GM12878 (cell line): ENCODE data around the gene CDH2. TPM values are rescaled to one million over a fixed set of nuclear protein-coding genes. Genes with fewer than 3 reads are reported as not detected.

Experiments used
- ATAC-seq: fragments of 200-7000 bp; cut with Tn5 transposase; 3 replicates; pipeline ENCODE4 v1.9.1; 2020; ENCODE audit warnings: mild to moderate bottlenecking, moderate library complexity
- BruUV-seq: library from RNA; stranded (reverse); fragments of 400-500 nt; replicated peaks from 2 replicates; lab custom pipeline; 2021; lab: Mats Ljungman, UMichigan
- CTCF ChIA-PET: fragments of 300-600 bp; sonication (Branson Sonifier 250); formaldehyde crosslinking; extraction: SDS; loops from one replicate; lab custom pipeline; 2021; ENCODE audit warnings: inconsistent platforms; lab: Yijun Ruan, JAX
- POLR2A ChIA-PET: fragments of 350-600 bp; formaldehyde crosslinking; extraction: SDS; loops from one replicate; lab custom pipeline; 2021; ENCODE audit warnings: inconsistent platforms; lab: Charles Lee
- RAD21 ChIA-PET: fragments of 300-600 bp; sonication (Branson Sonifier 250); formaldehyde crosslinking; loops from one replicate; lab custom pipeline; 2023; ENCODE audit warnings: antibody characterized with exemption; ENCODE audit not compliant: unreplicated experiment; lab: Charles Lee
- SMC1A ChIA-PET: fragments of 300-600 bp; sonication (Branson Sonifier 250); formaldehyde crosslinking; loops from one replicate; lab custom pipeline; 2023; ENCODE audit not compliant: unreplicated experiment, uncharacterized antibody; lab: Charles Lee
- DNase-seq: peaks from one replicate; pipeline ENCODE4 v3.0.0-alpha.2; 2011; ENCODE audit warnings: low read depth, low spot score
- FAIRE-seq: peaks from 3 replicates; lab custom pipeline; 2011; peaks lifted over from hg19 to GRCh38; lab: Jason Lieb, UNC
- H2AFZ ChIP-seq: 2 replicates; pipeline ENCODE4 v1.6.0; 2011; ENCODE audit warnings: low read depth, low read length, control low read depth; ENCODE audit not compliant: control insufficient read depth
- H3K27ac ChIP-seq: 2 replicates; pipeline ENCODE4 v1.5.1; 2011; ENCODE audit warnings: control low read depth; ENCODE audit not compliant: control insufficient read depth, insufficient read depth
- H3K27me3 ChIP-seq, 2 experiments: replicated peaks in 1 of 2; 2 replicates each; pipeline versions ENCODE4 v1.6.0 to v1.6.1; 2011; ENCODE audit warnings: low read length in 1 of 2; ENCODE audit not compliant: control insufficient read depth in 2 of 2, insufficient read depth in 2 of 2
- H3K36me3 ChIP-seq, 2 experiments: 2 replicates each; pipeline ENCODE4 v1.5.1; 2011; ENCODE audit warnings: low read length in 1 of 2; ENCODE audit not compliant: control insufficient read depth in 2 of 2, insufficient read depth in 2 of 2
- H3K4me1 ChIP-seq: 2 replicates; pipeline ENCODE4 v1.6.1; 2011; ENCODE audit warnings: mild to moderate bottlenecking, low read length, moderate library complexity, mixed read lengths; ENCODE audit not compliant: control insufficient read depth, insufficient read depth
- H3K4me2 ChIP-seq: 2 replicates; pipeline ENCODE4 v1.6.0; 2011; ENCODE audit warnings: control low read depth; ENCODE audit not compliant: control insufficient read depth, insufficient read depth
- H3K4me3 ChIP-seq: fragments of 200-600 bp; sonication (generic); 2 replicates; pipeline ENCODE4 v1.5.1; 2016
- H3K79me2 ChIP-seq: 2 replicates; pipeline ENCODE4 v1.6.0; 2011; ENCODE audit warnings: low read length; ENCODE audit not compliant: control insufficient read depth, insufficient read depth
- H3K9ac ChIP-seq: 2 replicates; pipeline ENCODE4 v1.8.0; 2011; ENCODE audit warnings: low read length, control low read depth, mixed read lengths; ENCODE audit not compliant: control insufficient read depth, insufficient read depth
- H3K9me3 ChIP-seq: replicated peaks from 3 replicates; pipeline ENCODE4 v1.5.1; 2011; ENCODE audit warnings: mild to moderate bottlenecking, low read length; ENCODE audit not compliant: control insufficient read depth, insufficient read depth
- H4K20me1 ChIP-seq: 2 replicates; pipeline ENCODE4 v1.6.0; 2011; ENCODE audit not compliant: control insufficient read depth, insufficient read depth
- CEBPB ChIP-seq, 2 experiments: fragments of 150-350 bp in 1 of 2; IDR thresholded peaks; 2 replicates each; pipeline ENCODE4 v1.6.1; 2012 to 2014; ENCODE audit warnings: low read depth in 2 of 2, low read length in 2 of 2, borderline replicate concordance in 1 of 2, inconsistent platforms in 1 of 2
- DPF2 ChIP-seq: fragments of 450-650 bp; IDR thresholded peaks from 2 replicates; pipeline ENCODE4 v1.6.1; 2017; ENCODE audit warnings: mild to moderate bottlenecking
- EZH2 ChIP-seq: IDR thresholded peaks from 2 replicates; pipeline ENCODE4 v1.6.1; 2012; ENCODE audit warnings: low read depth, mild to moderate bottlenecking, control low read depth, inconsistent platforms, low read length, borderline replicate concordance; ENCODE audit not compliant: control insufficient read depth
- FOXK2 ChIP-seq: fragments of 450-650 bp; IDR thresholded peaks from 2 replicates; pipeline ENCODE4 v1.6.1; 2017; ENCODE audit warnings: mild to moderate bottlenecking, moderate library complexity
- GATAD2B ChIP-seq: fragments of 450-650 bp; conservative IDR thresholded peaks from 2 replicates; pipeline ENCODE4 v1.6.1; 2017; ENCODE audit warnings: low read depth, mild to moderate bottlenecking, moderate library complexity
- MEF2A ChIP-seq: IDR thresholded peaks from 2 replicates; pipeline ENCODE4 v1.6.1; 2011; ENCODE audit warnings: low read depth, mild to moderate bottlenecking, low read length, moderate library complexity; ENCODE audit not compliant: insufficient read depth
- MTA3 ChIP-seq: IDR thresholded peaks from 2 replicates; pipeline ENCODE4 v1.6.1; 2012; ENCODE audit warnings: low read length, inconsistent platforms, borderline replicate concordance
- MYC ChIP-seq: IDR thresholded peaks from 2 replicates; pipeline ENCODE4 v1.6.1; 2011; ENCODE audit warnings: mild to moderate bottlenecking, low read length, moderate library complexity, inconsistent platforms; ENCODE audit not compliant: insufficient read depth, insufficient replicate concordance, insufficient read length, severe bottlenecking
- NRF1 ChIP-seq: conservative IDR thresholded peaks from 2 replicates; pipeline ENCODE4 v1.6.1; 2011; ENCODE audit warnings: mild to moderate bottlenecking, low read depth, low read length, improper control_type of control experiment
- SP1 ChIP-seq: IDR thresholded peaks from one replicate; pipeline ENCODE4 v1.6.1; 2011; ENCODE audit warnings: low read depth, low read length
- TCF3 ChIP-seq: IDR thresholded peaks from 2 replicates; pipeline ENCODE4 v1.6.1; 2012; ENCODE audit warnings: low read depth, mild to moderate bottlenecking, low read length, borderline replicate concordance; ENCODE audit not compliant: insufficient read depth
- TCF7 ChIP-seq: IDR thresholded peaks from 2 replicates; pipeline ENCODE4 v1.6.1; 2014; ENCODE audit warnings: antibody characterized with exemption, borderline replicate concordance
- ZBTB4 ChIP-seq: fragments of 450-650 bp; formaldehyde crosslinking; IDR thresholded peaks from 2 replicates; pipeline ENCODE4 v1.4.0; 2022; ENCODE audit warnings: mild to moderate bottlenecking, moderate library complexity
- ZNF207 ChIP-seq: fragments of 450-650 bp; IDR thresholded peaks from 2 replicates; pipeline ENCODE4 v1.6.1; 2014; ENCODE audit warnings: antibody characterized with exemption, mild to moderate bottlenecking, borderline replicate concordance
- ZNF384 ChIP-seq: IDR thresholded peaks from 2 replicates; pipeline ENCODE4 v1.6.1; 2012; ENCODE audit warnings: low read depth, mild to moderate bottlenecking, low read length, improper control_type of control experiment, borderline replicate concordance
- WGBS: methylation state at CpG from one replicate; pipeline ENCODE4 v1.1.6; 2016; ENCODE audit warnings: low lambda C conversion rate; ENCODE audit not compliant: insufficient replicate concordance, insufficient coverage; ENCODE audit errors: missing lambda C conversion rate; 5-methylcytosine and 5-hydroxymethylcytosine counted together
- in situ Hi-C: fragments of 300-500 bp; cut with MboI; formaldehyde crosslinking; loops from 9 replicates; pipeline ENCODE4 v1.14.3; 2018; ENCODE audit warnings: mixed read lengths
- intact Hi-C: fragments of 100-400 bp; cut with micrococcal nuclease; formaldehyde crosslinking; loops from one replicate; pipeline ENCODE4 v1.14.2; 2022; ENCODE audit not compliant: unreplicated experiment
- polyA plus RNA-seq, 11 experiments: library from polyadenylated mRNA; depleted of rRNA in 4 of 11; unstranded in 6 of 11; stranded (reverse) in 5 of 11; fragments of >200 nt; fragmentation: Nextera tagmentation in 4 of 11; fragmentation: Illumina TruSeq in 1 of 11; extraction: Ambion mirVana in 4 of 11; extraction: Trizol in 1 of 11; gene quantifications; 1 replicate in 1 of 11; 2 replicates in 10 of 11; pipeline versions ENCODE4 v1.2.1 to v1.2.3, GENCODE V29; 2011 to 2016; ENCODE audit warnings: inconsistent platforms in 2 of 11, missing spikeins in 2 of 11, low read depth in 1 of 11
- total RNA-seq, 4 experiments: library from RNA; depleted of rRNA in 3 of 4; stranded (reverse); fragments of >200 nt in 3 of 4; fragmentation: Illumina TruSeq in 1 of 4; extraction: Trizol in 1 of 4; gene quantifications; 2 replicates each; pipeline versions ENCODE4 v1.2.1 to v1.2.3, GENCODE V29; 2013 to 2021
- TF ChIP-seq, protein P1 (sequence below): fragments of 450-650 bp; IDR thresholded peaks from 2 replicates; pipeline ENCODE4 v1.6.1; 2017; ENCODE audit warnings: mild to moderate bottlenecking, moderate library complexity

The CDH2 gene
- total and polyA plus RNA-seq, 10 of the 15 experiments (the other 5 are each of a cell fraction or from before 2014, with no cell fraction given): 0.01 to 0.25 (median 0.06) TPM; not detected in 4

DNA sequence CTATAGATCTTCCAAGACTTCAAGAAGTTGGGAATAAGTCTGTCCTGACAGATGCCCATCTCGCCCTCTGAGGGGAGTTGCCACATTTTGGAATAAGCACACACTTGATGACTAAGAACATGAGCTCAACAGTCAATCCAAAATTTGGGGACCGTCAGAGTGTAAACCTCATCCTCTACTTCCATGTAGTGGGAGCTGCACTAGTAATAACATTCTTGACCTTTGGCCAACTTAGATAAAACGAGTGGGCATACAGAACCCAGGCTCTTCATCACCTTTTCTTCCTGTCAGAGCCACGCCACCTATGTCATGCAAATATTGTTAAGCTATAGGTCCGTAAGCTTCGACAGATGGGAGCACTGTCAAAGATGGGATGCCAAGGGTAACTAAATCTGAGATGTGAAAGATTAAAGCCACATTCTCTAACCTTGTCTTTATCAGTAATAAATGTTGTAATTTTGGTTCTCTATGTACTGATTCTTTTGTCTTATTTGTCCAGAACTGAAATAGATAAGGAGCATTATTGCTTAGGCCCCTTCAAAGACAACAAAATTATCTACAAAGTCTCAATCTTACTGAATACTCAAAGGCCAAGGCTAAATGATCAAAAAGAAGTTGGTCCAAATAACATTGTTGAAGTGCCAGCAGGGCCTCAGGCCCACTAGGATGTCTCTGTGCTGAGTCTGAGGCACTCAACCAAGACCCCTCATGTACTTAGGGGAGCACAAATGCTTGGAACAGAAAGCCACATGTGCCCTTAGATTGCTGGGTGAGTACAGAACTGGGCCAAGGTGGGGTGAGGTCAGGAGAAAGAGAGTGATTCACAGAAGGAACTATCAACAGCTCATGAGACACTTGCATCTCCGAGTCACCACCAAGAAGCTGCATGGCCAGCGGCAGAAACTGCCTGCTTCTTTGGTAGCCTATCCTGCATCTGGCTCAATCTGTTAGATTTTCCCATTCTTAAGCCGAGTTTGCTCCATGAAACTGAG lies 15.0 kb downstream of the CDH2 start:
- no peak for FAIRE-seq
- H3K9ac ChIP-seq: no peak overlapping the region
- no peak for TF ChIP-seq FOXK2
- TF ChIP-seq TCF3: no peak
- TF ChIP-seq MEF2A: no peak
- no peak for TF ChIP-seq DPF2
- no peak for TF ChIP-seq NRF1
- TF ChIP-seq MYC: no peak
- no peak for TF ChIP-seq EZH2
- TF ChIP-seq, protein P1, sequence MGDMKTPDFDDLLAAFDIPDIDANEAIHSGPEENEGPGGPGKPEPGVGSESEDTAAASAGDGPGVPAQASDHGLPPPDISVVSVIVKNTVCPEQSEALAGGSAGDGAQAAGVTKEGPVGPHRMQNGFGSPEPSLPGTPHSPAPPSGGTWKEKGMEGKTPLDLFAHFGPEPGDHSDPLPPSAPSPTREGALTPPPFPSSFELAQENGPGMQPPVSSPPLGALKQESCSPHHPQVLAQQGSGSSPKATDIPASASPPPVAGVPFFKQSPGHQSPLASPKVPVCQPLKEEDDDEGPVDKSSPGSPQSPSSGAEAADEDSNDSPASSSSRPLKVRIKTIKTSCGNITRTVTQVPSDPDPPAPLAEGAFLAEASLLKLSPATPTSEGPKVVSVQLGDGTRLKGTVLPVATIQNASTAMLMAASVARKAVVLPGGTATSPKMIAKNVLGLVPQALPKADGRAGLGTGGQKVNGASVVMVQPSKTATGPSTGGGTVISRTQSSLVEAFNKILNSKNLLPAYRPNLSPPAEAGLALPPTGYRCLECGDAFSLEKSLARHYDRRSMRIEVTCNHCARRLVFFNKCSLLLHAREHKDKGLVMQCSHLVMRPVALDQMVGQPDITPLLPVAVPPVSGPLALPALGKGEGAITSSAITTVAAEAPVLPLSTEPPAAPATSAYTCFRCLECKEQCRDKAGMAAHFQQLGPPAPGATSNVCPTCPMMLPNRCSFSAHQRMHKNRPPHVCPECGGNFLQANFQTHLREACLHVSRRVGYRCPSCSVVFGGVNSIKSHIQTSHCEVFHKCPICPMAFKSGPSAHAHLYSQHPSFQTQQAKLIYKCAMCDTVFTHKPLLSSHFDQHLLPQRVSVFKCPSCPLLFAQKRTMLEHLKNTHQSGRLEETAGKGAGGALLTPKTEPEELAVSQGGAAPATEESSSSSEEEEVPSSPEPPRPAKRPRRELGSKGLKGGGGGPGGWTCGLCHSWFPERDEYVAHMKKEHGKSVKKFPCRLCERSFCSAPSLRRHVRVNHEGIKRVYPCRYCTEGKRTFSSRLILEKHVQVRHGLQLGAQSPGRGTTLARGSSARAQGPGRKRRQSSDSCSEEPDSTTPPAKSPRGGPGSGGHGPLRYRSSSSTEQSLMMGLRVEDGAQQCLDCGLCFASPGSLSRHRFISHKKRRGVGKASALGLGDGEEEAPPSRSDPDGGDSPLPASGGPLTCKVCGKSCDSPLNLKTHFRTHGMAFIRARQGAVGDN: no peak
- TF ChIP-seq MTA3: no peak
- TF ChIP-seq GATAD2B: no peak
- no peak for TF ChIP-seq CEBPB (IDR thresholded peaks at IDR 0.05; ENCODE audit: borderline replicate concordance in 1 of 2, low read depth in 2 of 2, low read length in 2 of 2)
- TF ChIP-seq ZNF207: no peak
- TF ChIP-seq ZNF384: no peak
- TF ChIP-seq TCF7: no peak
- no peak for TF ChIP-seq SP1
- TF ChIP-seq ZBTB4 (CRISPR knock-in tag): no peak

More for the DNA sequence above, 15.0 kb downstream of the CDH2 start:
- no peak overlapping the region for H3K27ac ChIP-seq
- ChIA-PET SMC1A (no interaction called here), RAD21 (no interaction called here), CTCF (no interaction called here), POLR2A (no interaction called here)
- no peak overlapping the region for H2AFZ ChIP-seq
- H3K9me3 ChIP-seq: no peaks in the 10 kb centered on the region
- no peaks in the 10 kb centered on the region for H4K20me1 ChIP-seq
- no TSS peak for BruUV-seq
- no peak overlapping the region for H3K4me3 ChIP-seq
- no peaks in the 10 kb centered on the region for H3K4me1 ChIP-seq
- 19% methylated on average over 9 of the region's 9 CpGs for WGBS
- intact Hi-C loops (no loop called here), in situ Hi-C loops (no loop called here)
- ATAC-seq: no peak
- H3K27me3 ChIP-seq: no peaks in the 10 kb centered on the region
- H3K36me3 ChIP-seq: no peaks in the 10 kb centered on the region
- H3K4me2 ChIP-seq: no peak overlapping the region
- H3K79me2 ChIP-seq: no peaks in the 10 kb centered on the region
- no peak for DNase-seq
